ENCODE results near the gene SERTAD1.
A peak's percentile ranks its signal among the peaks of the same experiment; 100 is the strongest.
"Not testable (repeated sequence)": the region's sequence is repeated elsewhere in the genome, so short reads cannot be mapped to it uniquely, and the experiment has no call there.

Gene SERTAD1

DNA sequence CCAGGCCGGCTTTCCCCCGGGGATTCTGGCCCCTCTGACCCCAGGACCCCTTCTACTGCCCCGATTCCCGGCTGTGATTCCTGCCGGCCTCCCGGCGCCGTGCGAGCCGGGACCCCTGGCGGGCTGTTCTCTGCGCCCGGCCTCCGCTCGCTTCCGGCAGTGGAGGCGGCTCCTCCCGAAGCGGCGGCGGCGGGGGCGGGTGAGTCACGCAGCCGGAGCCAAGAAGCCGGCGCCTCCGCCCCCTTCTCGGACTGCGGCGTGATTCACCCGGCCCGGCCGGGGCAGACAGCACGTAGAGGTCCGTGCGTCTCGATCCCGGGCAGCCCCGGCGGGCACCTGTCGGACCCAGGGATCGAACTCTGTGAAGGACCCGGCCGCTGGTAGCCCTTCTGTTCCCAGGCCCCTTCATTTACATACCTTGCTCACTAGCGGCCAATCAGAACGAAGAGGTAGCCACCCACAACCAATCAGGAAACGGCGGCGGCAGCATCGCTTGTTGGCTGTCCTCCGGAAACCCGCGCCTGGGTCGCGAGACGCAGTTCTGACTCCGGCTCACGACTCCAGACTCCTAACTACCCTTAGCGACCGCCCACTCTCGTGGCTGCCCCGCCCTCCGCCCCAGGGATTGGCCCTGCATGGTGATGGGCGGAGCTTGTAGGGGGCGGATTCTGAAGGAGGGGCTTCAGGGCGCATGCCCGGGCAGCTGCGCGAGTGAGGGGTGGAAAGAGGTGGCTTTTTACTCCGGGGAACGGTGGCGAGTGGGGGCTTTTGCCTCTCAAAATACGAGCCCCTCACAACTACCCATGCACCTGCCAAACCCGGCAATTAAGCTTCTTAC lies at the start of gene SERTAD1:
Gene SERTAD1 (minus strand): TSS at position 543 of the 838 bp plus-strand sequence. CDS start 2,446 bp downstream, outside the sequence.
- peak; percentile 95 for DNase-seq (ENCODE audit: low spot score)

DNA sequence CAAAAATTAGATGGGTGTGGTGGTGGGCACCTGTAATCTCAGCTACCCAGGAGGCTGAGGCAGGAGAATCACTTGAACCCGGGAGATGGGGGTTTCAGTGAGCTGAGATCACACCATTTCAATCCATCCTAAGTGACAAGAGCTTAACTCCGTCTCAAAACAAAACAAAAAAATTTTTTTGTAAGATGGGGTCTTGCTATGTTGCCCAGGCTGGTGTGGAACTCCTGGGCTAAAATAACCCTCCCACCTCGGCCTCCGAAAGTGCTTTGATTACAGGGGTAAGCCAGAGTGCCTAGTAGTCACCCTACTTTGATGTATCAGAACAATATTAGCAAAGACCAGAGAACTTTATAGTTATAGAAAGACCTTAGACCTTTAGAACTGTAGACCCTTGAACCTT lies 48.9 kb upstream of the SERTAD1 start:
- DNase-seq (ENCODE audit: low spot score) = no peak

DNA sequence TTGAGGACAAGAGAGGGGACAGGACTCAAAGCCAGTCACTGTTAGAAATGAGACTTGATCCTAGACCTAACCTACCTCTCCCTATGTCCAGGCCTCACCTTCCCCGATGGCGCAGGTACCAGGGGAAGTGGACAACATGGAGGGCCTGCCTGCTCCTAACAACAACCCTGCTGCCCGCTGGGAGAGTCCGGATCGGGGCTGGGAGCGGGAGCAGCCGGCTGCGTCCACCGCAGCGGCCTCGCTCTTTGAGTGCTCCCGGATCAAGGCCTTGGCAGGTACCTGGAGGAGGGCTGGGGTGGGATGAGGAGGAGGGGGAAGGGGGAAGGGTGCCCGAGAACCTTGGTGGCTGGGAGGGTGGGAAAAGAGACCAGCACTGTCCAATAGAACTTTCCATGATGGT lies 46.7 kb upstream of the SERTAD1 start:
- no peak for DNase-seq (ENCODE audit: low spot score)

GRCh38 chr19:40471111-40471510 lies 45.3 kb upstream of the SERTAD1 start:
- DNase-seq (ENCODE audit: low spot score) = no peak

DNA sequence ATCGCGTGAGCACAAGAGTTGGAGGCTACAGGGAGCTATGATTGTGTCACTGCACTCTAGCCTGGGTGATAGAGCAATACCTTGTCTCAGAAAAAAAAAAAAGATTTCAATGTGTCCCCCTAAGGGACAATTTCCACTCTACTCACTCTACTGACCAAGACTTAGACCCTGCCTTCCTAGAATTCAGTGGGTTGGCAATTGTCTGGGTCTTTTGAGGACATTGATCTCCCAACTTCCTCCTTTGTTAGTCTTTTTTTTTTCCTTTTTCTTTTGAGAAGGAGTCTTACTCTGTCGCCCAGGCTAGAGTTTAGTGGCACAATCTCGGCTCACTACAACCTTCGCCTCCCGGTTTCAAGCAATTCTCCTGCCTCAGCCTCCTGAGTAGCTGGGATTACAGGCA lies 43.2 kb upstream of the SERTAD1 start:
- no peak for DNase-seq (ENCODE audit: low spot score)

GRCh38 chr19:40466985-40467734 lies 41.4 kb upstream of the SERTAD1 start, which contains the start of gene SPTBN4:
TSS of gene SPTBN4 (plus strand) at chr19:40467001. CDS start at chr19:40472622, 5,621 bp downstream.
- no peak for DNase-seq (ENCODE audit: low spot score)

DNA sequence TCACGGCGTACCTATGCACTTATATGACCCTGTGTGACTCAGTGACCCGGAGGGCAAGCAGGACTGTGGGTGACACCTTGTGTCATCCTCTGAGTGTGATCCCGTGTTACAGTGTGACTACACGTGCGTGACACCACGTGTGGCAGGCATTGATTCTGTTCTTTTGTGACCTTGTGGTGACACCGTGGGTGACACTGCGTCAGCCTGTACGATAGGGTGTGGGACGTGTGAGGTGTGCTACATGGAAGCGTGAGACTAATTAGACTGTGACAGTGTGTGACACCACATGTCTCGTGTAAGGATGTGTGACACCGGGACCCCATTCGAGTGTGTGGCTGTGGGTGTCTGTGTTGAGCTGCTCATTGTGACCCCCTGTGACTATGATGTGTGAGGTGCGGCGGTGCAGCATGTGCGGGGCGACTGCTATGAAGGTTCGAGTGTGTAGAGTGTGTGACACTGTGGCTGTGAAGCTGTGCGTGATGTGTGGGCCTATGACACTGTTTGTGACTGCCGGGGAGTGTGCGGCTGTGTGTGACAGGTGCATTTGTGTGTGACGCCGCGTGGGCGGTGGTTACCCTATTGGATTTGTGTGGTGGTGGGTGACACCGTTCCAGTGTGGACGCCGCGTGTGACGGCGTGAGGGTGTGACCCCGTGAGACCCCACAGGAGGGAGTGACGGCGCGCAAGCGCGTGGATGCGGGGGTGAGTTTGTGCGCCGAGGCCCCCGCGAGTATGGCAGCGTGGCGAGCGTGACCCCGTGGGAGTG lies 40.6 kb upstream of the SERTAD1 start:
- no peak for DNase-seq (ENCODE audit: low spot score)

- peak; percentile 99 for DNase-seq (ENCODE audit: low spot score)
Observed at GRCh38 chr19:40465557-40466218, 39.9 kb upstream of the SERTAD1 start, which contains the start of gene BLVRB. TSS of gene BLVRB (minus strand) at chr19:40465745. CDS start at chr19:40465688, 57 bp downstream.

GRCh38 chr19:40465025-40465556 lies 39.3 kb upstream of the SERTAD1 start:
- peak; percentile 15 for DNase-seq (ENCODE audit: low spot score)

GRCh38 chr19:40464059-40465024 lies 38.5 kb upstream of the SERTAD1 start:
- DNase-seq (ENCODE audit: low spot score) = peak; percentile 88

GRCh38 chr19:40463587-40464037 lies 37.8 kb upstream of the SERTAD1 start:
- not testable (repeated sequence) for DNase-seq (ENCODE audit: low spot score)

GRCh38 chr19:40461669-40462221 lies 36.0 kb upstream of the SERTAD1 start:
- DNase-seq (ENCODE audit: low spot score) = no peak

DNA sequence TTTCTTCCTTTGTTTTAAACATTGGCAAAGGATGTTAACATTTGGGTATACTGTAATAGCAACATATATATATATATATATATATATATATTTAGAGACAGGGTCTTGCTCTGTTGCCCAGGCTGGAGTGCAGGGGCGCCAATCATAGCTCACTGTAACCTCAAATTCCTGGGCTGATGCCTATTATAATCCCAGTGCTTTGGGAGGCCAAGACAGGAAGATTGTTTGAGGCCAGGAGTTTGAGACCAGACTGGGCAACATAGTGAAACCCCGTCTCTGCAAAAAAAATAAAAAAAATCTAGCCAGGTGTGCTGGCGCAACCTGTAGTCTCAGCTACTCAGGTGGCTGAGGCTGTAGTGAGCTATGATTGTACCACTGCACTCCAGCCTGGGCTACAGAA lies 34.4 kb upstream of the SERTAD1 start:
- no peak for DNase-seq (ENCODE audit: low spot score)

- no peak for DNase-seq (ENCODE audit: low spot score)
Observed at GRCh38 chr19:40458597-40458974, 32.8 kb upstream of the SERTAD1 start.

DNA sequence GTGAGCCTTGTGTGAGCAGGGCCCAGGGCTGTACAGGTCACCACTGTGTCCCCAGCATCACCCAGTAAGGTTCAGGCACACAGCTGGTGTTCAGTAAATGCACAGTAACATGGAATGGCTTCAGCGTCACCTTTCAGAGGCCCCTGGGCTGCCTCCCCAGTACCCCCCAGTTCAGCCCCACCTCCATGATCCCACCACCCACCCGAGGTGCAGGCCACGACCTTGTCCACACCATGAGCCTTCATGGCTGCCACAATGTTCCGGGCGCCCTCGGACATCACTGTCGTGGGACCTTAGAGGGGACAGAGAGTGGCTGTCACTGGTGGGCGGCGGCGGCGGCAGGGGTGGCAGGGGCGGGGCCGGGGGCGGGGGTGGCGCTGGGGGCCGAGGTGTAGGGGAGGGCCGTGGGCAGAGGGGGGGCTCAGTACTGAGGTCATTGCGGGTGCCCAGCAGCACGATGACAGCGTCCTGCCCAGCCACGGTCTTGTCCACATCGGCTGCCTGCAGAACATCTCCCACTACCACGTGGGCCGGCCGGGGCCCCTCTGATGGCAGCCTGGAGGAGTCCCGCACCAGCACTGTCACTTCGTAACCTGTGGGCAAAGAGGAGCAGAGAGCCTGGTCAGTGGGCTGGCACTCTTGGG lies 32.3 kb upstream of the SERTAD1 start:
- DNase-seq (ENCODE audit: low spot score) = no peak

- DNase-seq (ENCODE audit: low spot score) = no peak
Observed at GRCh38 chr19:40457048-40457447, 31.3 kb upstream of the SERTAD1 start.

- DNase-seq (ENCODE audit: low spot score) = not testable (repeated sequence)
Observed at GRCh38 chr19:40453943-40454342, 28.2 kb upstream of the SERTAD1 start.

- DNase-seq (ENCODE audit: low spot score) = no peak
Observed at GRCh38 chr19:40453151-40453735, 27.5 kb upstream of the SERTAD1 start.

DNA sequence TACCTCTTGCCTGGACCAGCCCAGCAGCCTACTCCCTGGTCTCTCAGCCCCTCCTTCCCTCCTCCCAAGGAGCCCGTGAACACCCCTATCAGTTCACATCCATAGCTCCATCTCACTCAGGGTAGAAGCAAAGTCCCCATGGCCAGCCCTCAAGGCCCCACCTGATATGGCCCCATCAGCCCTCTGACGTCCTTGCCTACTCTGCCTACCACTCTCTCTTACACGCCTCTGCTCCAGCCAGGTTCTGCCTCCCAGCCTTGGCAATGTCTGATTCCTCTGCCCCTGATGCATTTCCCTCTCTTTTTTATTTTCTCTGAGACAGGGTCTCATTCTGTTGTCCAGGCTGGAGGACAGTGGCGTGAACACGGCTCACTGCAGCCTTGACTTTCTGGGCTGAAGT lies 26.2 kb upstream of the SERTAD1 start:
- DNase-seq (ENCODE audit: low spot score) = no peak

Data from kidney capillary endothelial cell (primary cell).